ENCODE data around the gene TM4SF4.

DNA sequence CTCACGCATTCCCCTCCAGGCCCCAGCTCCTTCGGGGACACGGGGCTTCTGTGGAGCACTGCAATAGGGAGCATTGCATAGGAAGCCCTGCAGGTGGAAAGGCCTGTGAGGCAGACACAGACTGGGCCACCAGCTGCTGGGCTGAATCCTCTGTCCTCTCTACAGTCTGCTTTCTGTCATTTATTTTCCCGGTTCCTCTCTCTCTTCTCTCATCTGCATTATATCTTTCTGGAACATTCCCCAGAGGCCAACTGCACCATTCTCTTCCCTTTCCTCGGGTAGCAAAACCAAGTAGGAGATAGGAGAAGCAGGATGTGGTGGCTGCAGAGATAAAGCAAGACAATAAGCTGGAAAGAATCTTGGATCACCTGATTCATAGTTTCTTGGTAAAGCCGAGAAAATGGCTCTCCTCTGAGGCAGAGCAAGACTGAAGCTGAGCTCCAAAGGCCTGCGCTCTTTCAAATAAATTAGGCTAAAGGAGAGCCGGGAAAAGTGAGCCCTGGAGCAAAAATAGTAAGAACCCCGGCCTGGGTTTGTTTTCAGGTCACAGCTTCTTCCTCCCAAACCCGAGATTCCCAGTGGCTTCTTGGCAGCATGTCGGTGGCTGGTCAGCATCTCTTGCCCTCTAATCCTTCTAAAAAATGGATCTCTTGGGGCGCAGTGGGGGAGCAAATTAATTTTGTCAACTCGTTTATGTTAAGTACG, 5.3 kb downstream of the TM4SF4 start:
- TF ChIP-seq, protein P1, sequence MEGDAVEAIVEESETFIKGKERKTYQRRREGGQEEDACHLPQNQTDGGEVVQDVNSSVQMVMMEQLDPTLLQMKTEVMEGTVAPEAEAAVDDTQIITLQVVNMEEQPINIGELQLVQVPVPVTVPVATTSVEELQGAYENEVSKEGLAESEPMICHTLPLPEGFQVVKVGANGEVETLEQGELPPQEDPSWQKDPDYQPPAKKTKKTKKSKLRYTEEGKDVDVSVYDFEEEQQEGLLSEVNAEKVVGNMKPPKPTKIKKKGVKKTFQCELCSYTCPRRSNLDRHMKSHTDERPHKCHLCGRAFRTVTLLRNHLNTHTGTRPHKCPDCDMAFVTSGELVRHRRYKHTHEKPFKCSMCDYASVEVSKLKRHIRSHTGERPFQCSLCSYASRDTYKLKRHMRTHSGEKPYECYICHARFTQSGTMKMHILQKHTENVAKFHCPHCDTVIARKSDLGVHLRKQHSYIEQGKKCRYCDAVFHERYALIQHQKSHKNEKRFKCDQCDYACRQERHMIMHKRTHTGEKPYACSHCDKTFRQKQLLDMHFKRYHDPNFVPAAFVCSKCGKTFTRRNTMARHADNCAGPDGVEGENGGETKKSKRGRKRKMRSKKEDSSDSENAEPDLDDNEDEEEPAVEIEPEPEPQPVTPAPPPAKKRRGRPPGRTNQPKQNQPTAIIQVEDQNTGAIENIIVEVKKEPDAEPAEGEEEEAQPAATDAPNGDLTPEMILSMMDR (conservative IDR thresholded peaks at IDR 0.05; ENCODE audit: low read length) = no peak
- no peak for TF ChIP-seq EZH2phosphoT487 (IDR thresholded peaks at IDR 0.05; ENCODE audit: borderline replicate concordance)

Measured in Loucy (cell line).